Testis (tissue), 2 donors: ENCODE results near the gene TRIM26.

Experiments
- CTCF ChIP-seq, 3 experiments: fragments of 450-650 bp in 2 of 3; fragments of 200-600 bp in 1 of 3; sonication (generic) in 1 of 3; IDR thresholded peaks; one replicate each; pipeline ENCODE4 v1.5.1; 2016 to 2019; ENCODE audit warnings: antibody characterized with exemption in 3 of 3, mild to moderate bottlenecking in 2 of 3, moderate library complexity in 1 of 3
- POLR2A ChIP-seq: fragments of 450-650 bp; IDR thresholded peaks from one replicate; pipeline ENCODE4 v1.6.1; 2017; ENCODE audit warnings: antibody characterized with exemption, mild to moderate bottlenecking, moderate library complexity

- no peak for TF ChIP-seq CTCF (IDR thresholded peaks at IDR 0.05)
- no peak for TF ChIP-seq POLR2A
Measured at GRCh38 chr6:30188541-30188940, 24.7 kb downstream of the TRIM26 start.
